CD4-positive, alpha-beta T cell treated with Interleukin-15 for 4 hours (primary cell): ENCODE data around the gene EMC6.
"Not testable (repeated sequence)": the region's sequence is repeated elsewhere in the genome, so short reads cannot be mapped to it uniquely, and the experiment has no call there.

Experiments used
- DNase-seq: peaks from one replicate; pipeline ENCODE4 v3.0.0-alpha.2; 2020; ENCODE audit warnings: low spot score

EMC6 gene

GRCh38 chr17:3681057-3681456, 12.4 kb downstream of the EMC6 start:
- DNase-seq = no peak

- DNase-seq = no peak
Observed at GRCh38 chr17:3681565-3681964, 13.0 kb downstream of the EMC6 start.

DNA sequence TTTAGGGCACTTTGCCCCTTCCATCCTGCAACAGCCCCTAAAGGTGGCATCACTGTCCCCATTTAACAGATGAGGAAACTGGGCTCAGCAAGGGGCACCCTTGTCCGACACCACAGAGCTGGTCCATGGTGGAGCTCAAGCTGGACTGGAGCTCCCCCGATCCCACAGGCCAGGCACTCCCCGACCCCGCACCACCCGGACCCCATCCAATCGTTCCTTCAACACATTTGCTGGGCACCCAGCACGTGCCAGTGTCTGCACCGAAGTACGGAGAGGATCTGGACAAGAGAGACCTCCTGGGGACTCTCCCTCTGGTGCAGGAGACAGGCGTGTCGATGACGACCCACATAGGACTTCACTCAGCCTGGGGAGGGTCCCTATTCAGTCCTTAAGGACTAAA, 13.4 kb downstream of the EMC6 start:
- no peak for DNase-seq

DNA sequence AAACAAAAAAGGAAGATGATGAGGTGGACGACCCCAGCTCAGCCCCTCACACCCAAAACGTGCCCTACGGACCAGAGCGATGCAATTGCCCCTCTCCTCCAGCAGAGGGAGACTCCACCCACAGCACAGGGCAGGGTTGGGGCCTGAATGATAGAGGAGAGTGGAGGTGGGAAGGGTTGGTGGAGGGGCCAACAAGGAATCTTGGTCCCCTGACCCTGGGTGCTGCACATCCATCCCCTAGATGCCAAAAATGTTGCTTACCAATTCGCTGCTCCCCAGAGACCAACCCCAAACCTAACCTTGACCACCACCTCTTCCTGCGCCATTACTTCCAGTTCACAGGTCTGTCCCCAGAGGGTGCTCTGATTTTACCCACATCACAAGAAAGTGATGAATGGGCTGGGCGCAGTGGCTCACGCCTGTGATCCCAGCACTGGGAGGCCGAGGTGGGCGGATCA, 14.5 kb downstream of the EMC6 start:
- peak; percentile 65 for DNase-seq

GRCh38 chr17:3685174-3685573, 16.6 kb downstream of the EMC6 start:
- DNase-seq = no peak

- DNase-seq = no peak
Observed at GRCh38 chr17:3688027-3688553, 19.5 kb downstream of the EMC6 start.

DNA sequence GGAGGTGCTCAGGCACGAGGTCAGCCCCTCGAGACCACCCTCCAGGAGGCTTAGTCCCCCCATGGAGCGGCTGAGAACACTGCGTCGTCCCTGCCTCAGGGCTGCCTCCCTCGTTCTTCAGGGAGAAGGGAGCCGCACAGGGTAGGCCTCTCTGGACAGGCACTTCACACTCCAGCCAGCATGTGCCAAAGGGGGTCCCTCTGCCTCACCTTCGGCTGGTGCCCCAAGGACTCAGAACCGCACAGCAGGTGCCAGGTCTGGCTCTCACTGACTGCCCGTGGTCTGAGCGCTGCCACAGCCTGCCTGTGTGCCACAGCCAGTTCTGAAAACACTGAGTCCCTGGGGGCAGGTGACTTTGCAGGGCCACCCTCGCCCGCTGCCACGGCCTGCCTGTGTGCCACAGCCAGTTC, 20.2 kb downstream of the EMC6 start:
- DNase-seq = no peak

DNA sequence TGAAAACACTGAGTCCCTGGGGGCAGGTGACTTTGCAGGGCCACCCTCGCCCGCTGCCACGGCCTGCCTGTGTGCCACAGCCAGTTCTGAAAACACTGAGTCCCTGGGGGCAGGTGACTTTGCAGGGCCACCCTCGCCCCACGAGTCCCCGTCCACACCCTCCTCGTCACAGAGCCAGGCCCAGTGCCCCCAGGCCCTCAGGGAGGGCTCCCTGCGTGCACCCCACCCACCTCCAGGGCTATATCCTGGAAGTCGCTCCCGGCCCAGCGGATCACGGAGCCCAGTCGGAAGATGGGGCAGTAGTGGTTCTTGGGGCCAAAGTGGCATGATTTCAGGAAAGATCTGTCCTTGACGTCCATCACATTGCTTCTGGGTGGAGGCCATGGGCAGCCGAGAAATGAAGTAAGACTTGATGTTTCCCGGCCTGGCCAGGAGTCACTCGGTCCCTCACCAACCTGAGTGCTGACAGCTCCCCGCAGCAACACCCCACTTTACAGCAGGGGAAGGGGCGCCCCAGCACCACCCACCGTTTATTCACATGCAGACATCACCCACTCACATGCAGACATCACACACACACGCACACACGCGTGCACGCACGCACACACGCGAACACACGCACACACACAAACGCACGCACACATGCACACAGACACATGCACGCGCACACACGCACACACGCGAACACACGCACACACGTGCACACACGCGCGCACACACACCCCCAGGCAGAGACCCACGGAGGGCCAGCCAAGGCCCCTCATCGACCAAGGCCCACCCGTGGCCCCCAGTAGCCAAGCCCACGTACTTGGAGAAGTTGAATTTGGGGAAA, 20.9 kb downstream of the EMC6 start:
- DNase-seq = no peak

DNA sequence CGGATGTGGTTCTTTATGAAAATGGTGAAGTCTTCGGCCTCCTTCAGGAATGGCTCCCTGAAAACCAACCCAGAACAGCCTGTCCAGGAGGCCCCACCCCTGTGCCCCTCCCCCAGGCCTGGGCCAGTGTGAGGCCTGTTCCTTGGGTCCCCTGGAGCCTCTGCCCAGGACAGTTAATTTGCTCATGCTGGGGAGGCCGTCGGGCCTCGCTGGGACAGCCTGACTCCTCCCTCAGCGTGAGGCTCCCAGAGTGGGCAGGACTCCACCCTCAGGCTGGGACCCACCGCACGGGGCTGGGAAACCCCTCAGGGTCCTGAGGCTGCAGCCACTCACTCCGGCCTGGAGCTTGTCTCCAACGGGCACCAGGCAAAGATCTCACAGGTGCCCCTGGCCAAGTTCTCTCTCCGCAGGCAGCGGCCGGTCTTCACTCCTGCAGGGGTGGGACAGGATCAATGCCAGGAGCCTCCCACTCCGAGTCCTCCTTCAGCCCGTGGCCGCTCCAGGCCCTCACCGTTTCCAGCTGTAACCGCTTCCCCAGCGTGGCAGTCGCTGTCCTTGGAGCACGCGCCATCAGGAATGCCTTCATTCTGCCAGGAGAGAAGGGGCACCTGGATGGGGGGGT, 21.6 kb downstream of the EMC6 start:
- DNase-seq = no peak

DNA sequence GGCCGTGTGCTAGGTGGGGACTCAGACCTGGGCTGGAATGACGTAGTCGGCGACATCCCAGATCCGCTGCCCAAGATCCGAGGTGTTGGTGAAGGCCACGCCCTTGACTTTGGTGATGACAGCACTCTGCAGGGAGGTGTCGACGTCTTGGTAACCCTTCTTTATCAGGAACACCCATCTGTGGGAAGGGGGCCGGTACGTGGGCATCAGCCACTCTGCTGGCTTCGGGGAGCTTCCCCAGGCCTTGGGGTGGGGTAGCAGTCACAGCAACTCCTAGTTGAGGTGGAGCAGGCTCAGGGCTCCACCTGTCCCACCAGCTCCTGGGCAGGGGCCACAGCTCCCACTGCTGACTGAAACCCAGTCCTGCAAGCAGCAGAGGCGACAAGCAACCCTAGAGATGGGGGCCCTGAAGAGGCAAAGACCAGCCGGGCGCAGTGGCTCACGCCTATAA, 23.0 kb downstream of the EMC6 start:
- DNase-seq = no peak

GRCh38 chr17:3692346-3692745, 23.7 kb downstream of the EMC6 start:
- DNase-seq = no peak

- DNase-seq = no peak
Observed at GRCh38 chr17:3693141-3693540, 24.5 kb downstream of the EMC6 start.

DNA sequence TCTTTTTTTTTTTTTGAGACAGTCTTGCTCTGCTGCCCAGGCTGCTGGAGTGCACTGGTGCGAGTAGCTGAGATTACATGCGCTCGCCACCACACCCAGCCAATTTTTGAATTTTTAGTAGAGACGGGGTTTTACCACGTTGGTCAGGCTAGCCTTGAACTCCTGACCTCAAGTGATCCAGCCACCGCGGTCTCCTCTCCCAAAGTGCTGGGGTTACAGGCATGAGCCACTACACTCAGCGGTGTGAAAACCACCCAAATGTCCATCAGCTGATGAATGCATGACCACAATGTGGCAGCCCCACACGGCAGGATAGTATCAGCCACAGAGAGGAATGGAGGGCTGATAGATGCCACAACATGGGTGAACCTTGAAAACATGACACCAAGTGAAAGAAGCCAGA, 25.2 kb downstream of the EMC6 start:
- DNase-seq = peak; percentile 37

GRCh38 chr17:3695129-3695722, 26.6 kb downstream of the EMC6 start:
- DNase-seq = no peak

DNA sequence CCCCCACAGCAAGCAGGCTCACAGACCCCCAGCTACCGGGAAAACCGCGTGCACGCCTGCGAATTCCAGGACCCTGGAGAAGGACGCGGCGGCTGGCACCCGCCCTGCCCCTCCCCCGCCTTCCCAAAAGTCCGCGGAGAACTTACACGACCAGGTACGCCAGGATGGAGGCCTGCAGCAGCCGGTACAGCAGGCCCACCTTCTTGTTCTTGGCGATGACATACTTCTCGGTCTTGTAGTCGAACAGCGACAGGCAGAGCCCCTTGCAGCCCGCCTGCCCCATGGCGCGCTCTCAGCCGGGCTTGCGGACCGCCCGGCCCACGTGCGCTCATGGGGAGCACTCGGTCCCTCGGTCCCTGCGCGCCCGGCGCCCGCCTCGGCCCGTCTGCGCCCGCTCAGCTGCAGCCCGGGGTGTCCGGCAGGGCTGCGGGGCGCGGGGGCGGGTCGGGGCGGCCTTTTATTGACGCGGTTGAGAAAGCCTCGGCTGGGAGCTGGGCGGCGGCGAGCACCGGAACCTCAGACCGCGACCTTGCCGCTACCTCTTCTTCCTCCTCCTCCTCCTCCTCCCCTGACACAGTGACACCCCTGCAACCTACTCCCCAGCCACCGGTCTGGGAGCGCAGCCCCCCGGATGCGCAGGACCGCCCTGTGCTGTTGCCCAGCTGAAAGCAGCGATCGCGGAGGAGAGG, 27.3 kb downstream of the EMC6 start, which contains the start of gene P2RX5:
Gene P2RX5 (minus strand): TSS at position 433 of the 689 bp plus-strand sequence. CDS start 150 bp downstream, at position 283.
- DNase-seq = peak; percentile 36

- no peak for DNase-seq
Observed at GRCh38 chr17:3697103-3697476, 28.5 kb downstream of the EMC6 start.

GRCh38 chr17:3698139-3698538, 29.5 kb downstream of the EMC6 start:
- DNase-seq = no peak

DNA sequence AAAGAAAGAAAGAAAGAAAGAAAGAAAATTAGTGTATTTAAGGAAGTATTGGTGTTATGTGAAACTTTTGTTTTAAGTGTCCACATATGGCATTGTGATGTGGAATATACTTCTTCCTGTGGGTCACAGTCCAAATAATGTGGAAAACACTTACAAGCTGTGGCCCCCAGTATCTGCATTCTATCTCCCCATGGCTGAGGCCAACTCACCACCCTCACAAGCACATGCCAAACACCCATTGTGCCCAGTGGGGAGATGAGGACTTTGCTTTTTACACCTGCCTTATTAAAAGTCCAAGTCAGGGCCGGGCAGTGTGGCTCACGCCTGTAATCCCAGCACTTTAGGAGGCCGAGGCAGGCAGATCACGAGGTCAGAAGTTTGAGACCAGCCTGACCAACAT, 31.3 kb downstream of the EMC6 start:
- DNase-seq = no peak

DNA sequence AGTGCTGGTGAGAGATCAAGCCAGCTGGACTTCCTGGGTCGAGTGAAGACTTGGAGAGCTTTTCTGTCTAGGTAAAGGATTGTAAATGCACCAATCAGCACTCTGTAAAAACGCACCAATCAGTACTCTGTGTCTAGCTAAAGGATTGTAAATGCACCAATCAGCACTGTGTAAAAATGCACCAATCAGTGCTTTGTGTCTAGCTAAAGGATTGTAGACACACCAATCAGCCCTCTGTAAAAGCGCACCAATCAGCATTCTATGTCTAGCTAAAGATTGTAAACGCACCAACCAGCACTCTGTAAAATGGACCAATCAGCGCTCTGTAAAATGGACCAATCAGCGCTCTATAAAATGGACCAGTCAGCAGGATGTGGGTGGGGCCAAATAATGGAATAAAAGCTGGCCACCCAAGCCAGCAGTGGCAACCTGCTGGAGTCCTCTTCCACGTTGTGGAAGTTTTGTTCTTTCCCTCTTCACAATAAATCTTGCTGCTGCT, 33.5 kb downstream of the EMC6 start:
- DNase-seq = not testable (repeated sequence)

- DNase-seq = no peak
Observed at GRCh38 chr17:3704931-3705717, 36.5 kb downstream of the EMC6 start.

DNA sequence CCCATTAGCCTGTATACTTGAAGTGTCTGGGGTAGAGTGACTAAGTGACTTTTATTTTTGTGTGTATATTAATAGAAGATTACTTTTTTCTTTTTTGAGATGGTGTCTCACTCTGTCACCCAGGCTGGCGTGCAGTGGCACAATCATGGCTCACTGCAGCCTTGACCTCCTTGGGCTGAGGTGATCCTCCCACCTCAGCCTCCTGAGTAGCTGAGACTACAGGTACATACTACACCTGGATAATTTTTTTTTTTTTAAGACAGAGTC, 37.0 kb downstream of the EMC6 start:
- DNase-seq = not testable (repeated sequence)
